GM21381 (cell line): ENCODE data around the gene UFD1.

Experiments
- ATAC-seq: cut with Tn5 transposase; IDR thresholded peaks from one replicate; pipeline ENCODE4 v1.9.1; 2021; ENCODE audit warnings: mild to moderate bottlenecking, moderate library complexity; ENCODE audit not compliant: unreplicated experiment

Gene UFD1

GRCh38 chr22:19400881-19401280, 78.1 kb downstream of the UFD1 start:
- ATAC-seq: no peak
